HG02970 (cell line): ENCODE measurements around the gene GPR6.

Source experiments
- ATAC-seq: cut with Tn5 transposase; IDR thresholded peaks from one replicate; pipeline ENCODE4 v1.9.1; 2021; ENCODE audit warnings: mild to moderate bottlenecking, moderate library complexity, moderate number of reproducible peaks; ENCODE audit not compliant: unreplicated experiment, low FRiP score

Gene GPR6

GRCh38 chr6:109978174-109979032 is at the start of gene GPR6:
Gene GPR6, plus strand, starts transcription at chr6:109978311. Its CDS starts 802 bp downstream, at chr6:109979113.
- ATAC-seq, result no peak

GRCh38 chr6:109934293-109934692 is 43.8 kb upstream of the GPR6 start:
- no peak for ATAC-seq

- ATAC-seq, result no peak
Observed at GRCh38 chr6:109939654-109940053, 38.5 kb upstream of the GPR6 start.

GRCh38 chr6:109944448-109944847 is 33.7 kb upstream of the GPR6 start:
- no peak for ATAC-seq

GRCh38 chr6:109945091-109945490 is 33.0 kb upstream of the GPR6 start:
- no peak for ATAC-seq

GRCh38 chr6:109946979-109947378 is 31.1 kb upstream of the GPR6 start:
- no peak for ATAC-seq

GRCh38 chr6:109949281-109950065 is 28.6 kb upstream of the GPR6 start:
- no peak for ATAC-seq

GRCh38 chr6:109955491-109955890 is 22.6 kb upstream of the GPR6 start:
- no peak for ATAC-seq

GRCh38 chr6:109958626-109959025 is 19.5 kb upstream of the GPR6 start:
- ATAC-seq, result no peak

GRCh38 chr6:109961611-109962041 is 16.5 kb upstream of the GPR6 start:
- ATAC-seq, result no peak

GRCh38 chr6:109962271-109962670 is 15.8 kb upstream of the GPR6 start:
- no peak for ATAC-seq

GRCh38 chr6:109963598-109964170 is 14.4 kb upstream of the GPR6 start:
- ATAC-seq, result no peak

GRCh38 chr6:109964949-109965348 is 13.2 kb upstream of the GPR6 start:
- no peak for ATAC-seq

GRCh38 chr6:109966299-109966698 is 11.8 kb upstream of the GPR6 start:
- no peak for ATAC-seq

GRCh38 chr6:109977791-109978173 is 329 bp upstream of the GPR6 start:
- no peak for ATAC-seq

GRCh38 chr6:109979033-109979921 is 1.2 kb downstream of the GPR6 start:
- ATAC-seq, result no peak

GRCh38 chr6:109984410-109984809 is 6.3 kb downstream of the GPR6 start:
- ATAC-seq, result no peak

- ATAC-seq, result no peak
Observed at GRCh38 chr6:109987196-109987595, 9.1 kb downstream of the GPR6 start.

- ATAC-seq, result no peak
Observed at GRCh38 chr6:109991201-109992101, 13.3 kb downstream of the GPR6 start.
